Ovary (tissue), 9 donors: ENCODE results near the gene RAPGEF2. TPM values are rescaled to one million over a fixed set of nuclear protein-coding genes. Genes with fewer than 3 reads are reported as not detected.

Source experiments
- DNase-seq, 5 donors: peaks; one replicate each; pipeline ENCODE4 v3.0.0-alpha.2; 2019 to 2020
- H3K27ac ChIP-seq, 2 donors: fragments of 200-600 bp; one replicate each; pipeline versions ENCODE4 v1.5.1 to v1.8.0; 2019 to 2022
- H3K27me3 ChIP-seq: fragments of 200-600 bp; one replicate; pipeline ENCODE4 v1.8.0; 2022
- H3K36me3 ChIP-seq: fragments of 200-600 bp; sonication (generic); one replicate; pipeline ENCODE4 v1.5.1; 2019
- H3K4me1 ChIP-seq: one replicate; pipeline ENCODE4 v1.8.1; 2013; ENCODE audit warnings: mild to moderate bottlenecking, moderate library complexity; ENCODE audit not compliant: insufficient read depth
- H3K4me3 ChIP-seq: fragments of 200-600 bp; sonication (generic); one replicate; pipeline ENCODE4 v1.5.1; 2017
- H3K9me3 ChIP-seq, 2 donors: fragments of 200-600 bp in 1 of 2; sonication (generic) in 1 of 2; one replicate each; pipeline versions ENCODE4 v1.5.1 to v1.8.1; 2013 to 2019; ENCODE audit warnings: mild to moderate bottlenecking in 1 of 2, moderate library complexity in 1 of 2
- CTCF ChIP-seq, 3 donors: fragments of 450-650 bp in 2 of 3; fragments of 200-600 bp in 1 of 3; IDR thresholded peaks; one replicate each; pipeline versions ENCODE4 v1.5.1 to v1.8.0; 2016 to 2022; ENCODE audit warnings: antibody characterized with exemption in 3 of 3, mild to moderate bottlenecking in 1 of 3
- EP300 ChIP-seq: sonication (generic); formaldehyde crosslinking; IDR thresholded peaks from one replicate; pipeline ENCODE4 v1.6.1; 2017; ENCODE audit warnings: antibody characterized with exemption
- POLR2A ChIP-seq: fragments of 450-650 bp; IDR thresholded peaks from one replicate; pipeline ENCODE4 v1.6.1; 2017; ENCODE audit warnings: antibody characterized with exemption, mild to moderate bottlenecking, moderate library complexity
- WGBS, 3 donors: extraction: QIAGEN DNeasy Blood & Tissue Kit in 1 of 3; methylation state at CpG; one replicate each; pipeline versions ENCODE4 v1.1.5 to v1.1.7; 2013 to 2017; 5-methylcytosine and 5-hydroxymethylcytosine counted together
- intact Hi-C, 4 donors: fragments of 100-400 bp; cut with DNase I; formaldehyde crosslinking; loops; one replicate each; pipeline versions ENCODE4 v1.11.0 to v1.15.1; 2022 to 2023
- polyA plus RNA-seq, 2 donors: library from polyadenylated mRNA; stranded (reverse); fragments of 200-250 nt in 1 of 2; fragments of 350-450 nt in 1 of 2; fragmentation: Illumina TruSeq in 1 of 2; extraction: RNeasy Lipid Tissue Mini Kit (QIAGEN cat#74804) in 1 of 2; gene quantifications; one replicate each; pipeline ENCODE4 v1.2.3, GENCODE V29; 2013 to 2014
- total RNA-seq, 7 donors: library from RNA; depleted of rRNA in 2 of 7; stranded (reverse); fragments of >200 nt in 2 of 7; fragmentation: NEBNext Ultra II Directional in 3 of 7; extraction: Animal tissue kit (Norgen Biotek cat#: 25700) in 3 of 7; gene quantifications; one replicate each; pipeline versions ENCODE4 v1.1.0 to v1.2.4, GENCODE V29; 2016 to 2023
- donor health status: DM: no; HTN: no; CAD: no; lungs with moderate emphysema.
- donor health status: DM: no; HTN: no; CAD: no.
- donor health status: Bipolar disorder and iron deficiency.
- donor health status: DM: yes; HTN: yes; CAD: no.
- donor health status: DM: no; HTN: no; CAD: no.
- donor health status: DM: yes; HTN: yes; CAD: no.

Gene RAPGEF2
- total and polyA plus RNA-seq, 9 donors: 11.5 to 46.5 (median 25.4) TPM

DNA sequence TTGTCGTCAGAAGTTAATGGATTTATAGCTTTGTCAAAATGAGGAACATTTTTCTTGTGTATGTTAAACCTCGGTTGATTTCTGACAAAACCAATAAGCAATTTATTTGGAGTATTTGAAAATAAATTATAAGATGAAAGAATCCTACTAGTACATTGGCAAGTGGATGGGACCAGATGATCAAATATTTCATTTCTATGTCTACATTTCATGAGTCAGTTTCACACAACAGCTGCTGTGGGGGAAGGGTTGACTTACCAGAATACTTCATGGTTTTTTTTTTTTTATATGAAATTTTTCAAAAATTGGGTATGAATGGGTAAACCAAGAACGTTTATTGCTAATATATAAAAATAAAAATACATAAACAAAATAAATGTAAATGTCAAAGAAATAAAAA is 39.4 kb downstream of the RAPGEF2 start:
- DNase-seq: no peak
- intact Hi-C loops: no loop called here
- 76 to 95% (median 93%) methylated on average over 3 of the region's 3 CpGs for WGBS, 3 donors

GRCh38 chr4:159142681-159143384 is 40.0 kb downstream of the RAPGEF2 start:
- intact Hi-C loops: no loop called here
- WGBS, 3 donors: 93 to 94% (median 93%) methylated on average over 5 of the region's 5 CpGs
- Histone ChIP-seq H3K36me3 (no peaks in the 10 kb centered on the region), H3K27me3 (no peaks in the 10 kb centered on the region), H3K4me1 (peaks cover 6% of the 10 kb centered on the region), H3K27ac (no peak overlapping the region), H3K4me3 (no peak overlapping the region), H3K9me3 (no peaks in the 10 kb centered on the region)
- DNase-seq: no peak
- TF ChIP-seq POLR2A: no peak
- no peak for TF ChIP-seq EP300
- no peak for TF ChIP-seq CTCF (IDR thresholded peaks at IDR 0.05)

More for the DNA sequence above, 39.4 kb downstream of the RAPGEF2 start:
- Histone ChIP-seq H3K36me3 (no peaks in the 10 kb centered on the region), H3K4me3 (no peak overlapping the region), H3K9me3 (no peaks in the 10 kb centered on the region), H3K4me1 (peaks cover 6% of the 10 kb centered on the region), H3K27me3 (no peaks in the 10 kb centered on the region), H3K27ac (no peak overlapping the region)
- no peak for TF ChIP-seq CTCF (IDR thresholded peaks at IDR 0.05)
- no peak for TF ChIP-seq EP300
- TF ChIP-seq POLR2A: no peak

DNA sequence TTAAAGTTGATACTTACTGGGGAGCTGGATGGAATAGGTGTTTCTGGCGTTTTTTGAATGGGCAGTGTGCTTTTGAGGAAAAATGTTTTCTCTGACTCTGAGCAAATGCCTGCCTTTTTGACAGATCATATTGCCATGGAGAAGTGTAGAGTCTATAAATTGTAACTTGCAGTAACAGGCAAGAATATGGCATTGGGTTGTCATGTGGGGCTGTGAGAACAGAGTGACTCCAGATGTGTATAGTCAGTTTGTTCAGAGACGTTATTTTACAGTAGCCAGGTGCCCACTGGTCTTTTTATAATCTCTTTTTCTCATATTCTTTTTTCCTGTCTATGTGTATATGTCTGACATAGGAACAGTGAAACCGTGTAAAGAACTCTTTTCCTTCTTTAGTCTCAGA is 40.8 kb downstream of the RAPGEF2 start:
- intact Hi-C loops: no loop called here
- Histone ChIP-seq H3K27ac (no peak overlapping the region), H3K27me3 (no peaks in the 10 kb centered on the region), H3K4me1 (peaks cover 6% of the 10 kb centered on the region), H3K36me3 (no peaks in the 10 kb centered on the region), H3K4me3 (no peak overlapping the region), H3K9me3 (no peaks in the 10 kb centered on the region)
- no peak for TF ChIP-seq EP300
- TF ChIP-seq CTCF (IDR thresholded peaks at IDR 0.05): no peak
- TF ChIP-seq POLR2A: no peak
- WGBS, 3 donors: 77 to 84% (median 83%) methylated on average over 3 of the region's 3 CpGs
- DNase-seq: no peak

GRCh38 chr4:159144112-159144694 is 41.3 kb downstream of the RAPGEF2 start:
- peaks cover 6% of the 10 kb centered on the region for H3K4me1 ChIP-seq

More at GRCh38 chr4:159144112-159144694, 41.3 kb downstream of the RAPGEF2 start:
- Histone ChIP-seq H3K36me3 (no peaks in the 10 kb centered on the region), H3K9me3 (no peaks in the 10 kb centered on the region), H3K27ac (no peak overlapping the region), H3K27me3 (no peaks in the 10 kb centered on the region), H3K4me3 (no peak overlapping the region)
- DNase-seq: no peak
- intact Hi-C loops: no loop called here
- 73 to 77% (median 76%) methylated on average over 4 of the region's 4 CpGs for WGBS, 3 donors
- TF ChIP-seq POLR2A (no peak), CTCF (IDR thresholded peaks at IDR 0.05) (no peak), EP300 (no peak)
